Measurements from ENCODE around the gene ASF1A. TPM values are rescaled to one million over a fixed set of nuclear protein-coding genes. Genes with fewer than 3 reads are reported as not detected.

ASF1A gene
- total RNA-seq, 1 donor, result 11.2 TPM

DNA sequence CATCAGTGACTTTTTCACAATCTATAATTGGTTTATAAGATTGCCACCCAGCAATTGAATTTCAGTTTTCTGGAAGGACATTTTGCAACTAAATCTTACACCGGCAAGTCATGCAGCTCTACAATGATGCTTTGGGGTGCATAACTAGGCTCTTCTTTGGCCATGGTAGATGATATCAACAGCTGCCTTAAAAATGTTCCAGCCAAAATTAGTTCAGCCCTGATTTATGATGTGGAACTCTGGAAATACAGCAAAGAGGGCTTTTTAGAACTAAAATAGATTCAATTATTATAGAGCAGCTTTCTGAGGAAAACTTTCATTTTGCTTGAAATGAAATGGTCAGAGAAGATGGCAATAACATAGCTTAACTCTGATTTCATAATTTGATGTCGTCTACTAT lies 59.4 kb downstream of the ASF1A start:
- Histone ChIP-seq H3K4me3 (ENCODE audit: low read length) (no peak overlapping the region), H3K4me1 (ENCODE audit: insufficient read depth, low read length) (no peaks in the 10 kb centered on the region), H3K27me3 (ENCODE audit: insufficient read depth, low read length) (no peaks in the 10 kb centered on the region), H3K9me3 (ENCODE audit: low read depth, low read length) (no peaks in the 10 kb centered on the region)

Other genes starting within 250 kb of the ASF1A start
- gene CEP85L, start 242.6 kb upstream of the ASF1A start, total RNA-seq, result 75.5 TPM
- 42.0 TPM for gene MCM9, start 41.0 kb downstream of the ASF1A start, total RNA-seq
- gene FAM184A, start 184.5 kb downstream of the ASF1A start, total RNA-seq, result 2.3 TPM

Data from mononuclear cell (primary cell).